HG02759 (cell line): Measurements from ENCODE around the gene CEMIP2.
"Not testable (repeated sequence)": the region's sequence is repeated elsewhere in the genome, so short reads cannot be mapped to it uniquely, and the experiment has no call there.

ENCODE experiments used
- ATAC-seq: cut with Tn5 transposase; IDR thresholded peaks from one replicate; pipeline ENCODE4 v1.9.1; 2021; ENCODE audit warnings: mild to moderate bottlenecking, moderate library complexity; ENCODE audit not compliant: unreplicated experiment

CEMIP2 gene, protein sequence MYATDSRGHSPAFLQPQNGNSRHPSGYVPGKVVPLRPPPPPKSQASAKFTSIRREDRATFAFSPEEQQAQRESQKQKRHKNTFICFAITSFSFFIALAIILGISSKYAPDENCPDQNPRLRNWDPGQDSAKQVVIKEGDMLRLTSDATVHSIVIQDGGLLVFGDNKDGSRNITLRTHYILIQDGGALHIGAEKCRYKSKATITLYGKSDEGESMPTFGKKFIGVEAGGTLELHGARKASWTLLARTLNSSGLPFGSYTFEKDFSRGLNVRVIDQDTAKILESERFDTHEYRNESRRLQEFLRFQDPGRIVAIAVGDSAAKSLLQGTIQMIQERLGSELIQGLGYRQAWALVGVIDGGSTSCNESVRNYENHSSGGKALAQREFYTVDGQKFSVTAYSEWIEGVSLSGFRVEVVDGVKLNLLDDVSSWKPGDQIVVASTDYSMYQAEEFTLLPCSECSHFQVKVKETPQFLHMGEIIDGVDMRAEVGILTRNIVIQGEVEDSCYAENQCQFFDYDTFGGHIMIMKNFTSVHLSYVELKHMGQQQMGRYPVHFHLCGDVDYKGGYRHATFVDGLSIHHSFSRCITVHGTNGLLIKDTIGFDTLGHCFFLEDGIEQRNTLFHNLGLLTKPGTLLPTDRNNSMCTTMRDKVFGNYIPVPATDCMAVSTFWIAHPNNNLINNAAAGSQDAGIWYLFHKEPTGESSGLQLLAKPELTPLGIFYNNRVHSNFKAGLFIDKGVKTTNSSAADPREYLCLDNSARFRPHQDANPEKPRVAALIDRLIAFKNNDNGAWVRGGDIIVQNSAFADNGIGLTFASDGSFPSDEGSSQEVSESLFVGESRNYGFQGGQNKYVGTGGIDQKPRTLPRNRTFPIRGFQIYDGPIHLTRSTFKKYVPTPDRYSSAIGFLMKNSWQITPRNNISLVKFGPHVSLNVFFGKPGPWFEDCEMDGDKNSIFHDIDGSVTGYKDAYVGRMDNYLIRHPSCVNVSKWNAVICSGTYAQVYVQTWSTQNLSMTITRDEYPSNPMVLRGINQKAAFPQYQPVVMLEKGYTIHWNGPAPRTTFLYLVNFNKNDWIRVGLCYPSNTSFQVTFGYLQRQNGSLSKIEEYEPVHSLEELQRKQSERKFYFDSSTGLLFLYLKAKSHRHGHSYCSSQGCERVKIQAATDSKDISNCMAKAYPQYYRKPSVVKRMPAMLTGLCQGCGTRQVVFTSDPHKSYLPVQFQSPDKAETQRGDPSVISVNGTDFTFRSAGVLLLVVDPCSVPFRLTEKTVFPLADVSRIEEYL (N-terminal part only)

DNA sequence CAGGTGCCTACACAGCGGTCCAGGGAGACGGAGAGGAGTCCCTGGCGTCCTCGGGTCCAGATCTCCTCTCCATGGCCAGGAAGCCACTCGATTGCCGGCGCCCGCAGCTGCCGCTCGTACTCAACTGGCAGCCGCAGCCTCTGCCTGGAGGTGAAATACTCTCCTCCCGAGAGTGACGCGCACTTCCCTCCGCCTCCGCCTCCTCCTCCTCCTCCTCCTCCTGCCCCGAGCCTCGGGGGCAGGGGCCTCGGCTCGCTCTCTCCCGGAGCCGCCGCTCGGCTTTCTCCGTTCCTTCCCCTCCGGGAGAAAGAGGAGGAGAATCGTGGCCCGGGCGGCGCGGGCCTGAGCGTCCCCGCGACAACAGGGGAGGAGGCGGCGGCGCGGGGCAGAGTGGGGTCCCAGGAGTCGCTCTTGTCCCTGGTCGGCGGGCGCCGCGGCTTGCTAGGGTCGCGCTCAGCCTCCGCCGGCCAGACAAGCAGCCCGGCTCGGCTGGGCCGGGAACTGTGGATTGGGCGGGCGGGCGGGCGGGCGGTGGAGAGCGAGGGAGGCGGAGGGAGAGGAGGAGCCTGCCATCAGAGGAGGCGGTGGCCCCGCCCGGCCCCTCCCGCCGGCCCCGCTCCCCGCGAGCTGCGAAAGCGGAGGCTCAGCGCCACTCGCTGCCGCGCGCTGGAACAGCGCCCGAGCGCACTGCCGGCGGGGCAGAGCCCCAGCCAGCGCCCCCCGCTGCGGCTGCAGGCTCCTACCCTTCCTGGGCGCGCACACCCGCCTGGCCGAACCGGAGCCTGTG lies at the start of gene CEMIP2:
CEMIP2 (minus strand) TSS at position 126 of the 787 bp plus-strand sequence. CDS start 18,140 bp downstream, outside the sequence.
- ATAC-seq = peak; percentile 79

DNA sequence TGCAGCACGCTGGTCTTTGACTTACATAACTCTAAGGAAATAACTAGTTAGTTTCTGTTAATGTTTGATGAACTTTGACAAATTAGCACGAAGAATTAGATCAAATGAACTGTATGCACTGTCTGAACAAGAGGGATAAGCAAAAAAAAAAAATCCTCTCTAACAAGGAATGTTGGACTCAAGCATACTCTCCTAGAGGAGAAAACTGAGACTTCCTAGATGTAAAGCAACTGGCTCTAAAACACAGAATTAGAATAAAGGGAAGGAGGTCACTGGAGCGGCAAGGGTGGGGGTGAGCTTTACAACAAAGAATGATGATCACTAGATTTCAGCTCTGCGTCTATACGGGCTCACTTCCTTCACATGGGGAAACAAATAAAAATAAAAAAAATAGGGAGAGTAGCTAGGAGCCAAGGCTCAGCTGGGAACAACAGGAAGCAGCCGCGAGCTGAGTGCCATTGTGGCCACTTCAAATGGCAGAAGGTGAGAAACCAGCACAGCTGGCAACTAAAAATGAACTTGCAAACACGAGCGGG lies 48.7 kb upstream of the CEMIP2 start:
- ATAC-seq = no peak

DNA sequence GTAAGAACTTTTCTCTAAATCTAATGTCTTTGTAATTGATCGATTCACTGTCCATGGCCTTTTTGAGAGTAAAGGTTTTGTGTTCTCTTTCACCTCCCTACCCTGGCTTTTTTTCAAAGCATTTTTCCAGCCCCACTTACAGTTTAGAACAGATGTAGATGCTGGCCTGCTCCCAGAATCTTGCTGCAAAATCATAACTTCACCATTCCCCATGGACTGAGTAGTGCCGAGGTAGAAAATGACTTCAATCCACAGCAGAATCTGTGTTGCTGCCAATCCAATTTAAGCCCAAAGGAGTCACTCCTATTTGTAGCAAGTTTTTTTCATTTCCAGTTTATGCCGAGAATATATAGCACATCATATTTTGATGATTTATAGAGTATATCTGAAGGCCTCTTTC lies 46.5 kb upstream of the CEMIP2 start:
- no peak for ATAC-seq

DNA sequence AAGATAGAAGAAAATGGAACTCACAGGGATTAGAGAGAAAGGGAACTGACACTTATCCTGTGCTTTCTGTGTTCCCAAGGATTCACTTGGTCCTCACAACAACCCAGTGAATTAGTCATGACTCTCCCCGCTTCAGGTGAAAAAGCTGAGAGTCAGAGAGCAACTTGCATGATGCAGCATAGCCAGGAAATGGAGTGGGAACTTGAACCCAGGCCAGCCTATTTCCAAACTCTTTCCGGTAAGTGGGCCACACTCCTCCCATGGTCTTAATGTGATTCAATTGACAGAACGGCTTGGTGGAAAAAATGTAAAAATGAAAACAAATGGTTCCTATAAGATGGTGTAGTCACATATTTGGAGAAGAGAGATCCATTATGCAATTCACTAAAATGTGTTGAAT lies 45.9 kb upstream of the CEMIP2 start:
- ATAC-seq = no peak

DNA sequence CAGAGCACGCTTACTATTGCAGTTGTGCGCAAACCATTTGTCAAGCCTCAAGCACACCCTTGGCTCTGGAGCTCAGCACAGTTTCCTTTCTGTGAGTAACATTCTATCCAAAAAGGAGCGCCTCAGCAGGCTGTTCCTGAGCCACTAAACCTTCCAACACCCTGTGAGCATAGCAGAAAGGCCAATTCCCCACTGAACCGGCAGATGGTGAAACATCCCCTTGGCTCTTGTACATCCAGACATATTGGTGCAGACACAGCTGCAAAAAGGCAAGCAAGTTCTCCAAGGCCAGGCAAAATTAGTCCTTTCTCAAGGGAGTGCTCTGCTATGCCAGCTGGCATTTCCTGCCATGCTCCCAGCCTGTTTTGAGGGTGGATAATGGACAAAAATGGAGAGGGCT lies 44.1 kb upstream of the CEMIP2 start:
- no peak for ATAC-seq

DNA sequence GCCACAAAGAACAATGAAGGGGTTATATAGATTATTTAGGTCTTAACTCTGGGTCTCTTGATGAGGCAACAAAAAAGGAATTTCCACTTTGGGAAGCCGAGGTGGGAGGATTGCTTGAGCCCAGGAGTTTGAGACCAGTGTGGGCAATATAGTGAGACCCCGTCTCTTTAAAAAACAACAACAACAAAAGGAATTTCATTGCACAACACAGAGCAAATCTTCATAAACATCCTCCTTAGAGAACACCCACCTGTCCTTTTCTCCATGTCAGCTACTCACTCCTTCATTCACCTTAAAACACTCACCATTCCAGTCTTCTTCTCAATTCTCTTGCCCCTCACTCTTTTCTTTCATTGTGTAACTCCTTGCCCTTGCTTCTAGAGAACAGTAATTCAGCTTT lies 39.8 kb upstream of the CEMIP2 start:
- ATAC-seq = no peak

DNA sequence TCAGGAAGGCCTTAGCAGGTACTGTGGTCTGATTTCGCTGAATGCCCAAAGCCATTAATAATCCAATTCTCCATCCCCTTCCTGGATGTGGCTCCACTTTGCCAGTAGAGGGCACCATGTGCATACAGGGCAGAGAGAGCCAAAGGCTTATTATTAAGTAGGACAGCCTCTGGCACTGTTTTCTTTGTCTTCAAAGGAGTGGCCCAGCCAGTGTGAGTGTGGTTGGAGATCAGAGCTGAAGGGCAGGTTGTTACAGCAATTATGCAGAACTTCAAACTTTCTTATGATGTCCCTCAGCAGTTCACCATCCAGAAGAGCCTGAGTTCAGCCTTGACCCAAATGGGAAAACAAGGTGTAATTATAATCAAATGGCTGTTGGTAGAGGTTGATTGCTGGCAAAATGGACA lies 38.6 kb upstream of the CEMIP2 start:
- peak; percentile 98 for ATAC-seq

DNA sequence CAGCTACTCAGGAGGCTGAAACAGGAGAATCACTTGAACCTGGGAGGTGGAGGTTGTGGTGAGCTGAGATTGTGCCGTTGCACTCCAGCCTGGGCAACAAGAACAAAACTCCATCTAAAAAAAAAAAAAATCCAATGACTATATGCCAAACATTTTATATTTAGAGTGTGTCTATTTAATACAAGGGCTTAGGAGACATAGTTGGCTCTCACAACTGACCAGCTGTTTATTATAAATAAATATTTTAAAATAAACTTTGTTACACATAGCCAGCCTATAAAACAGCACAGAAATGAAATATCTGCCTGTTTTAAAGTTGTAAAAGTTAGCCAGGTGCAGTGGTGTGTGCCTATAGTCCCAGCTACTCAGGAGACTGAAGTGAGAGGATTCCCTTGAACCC lies 36.8 kb upstream of the CEMIP2 start:
- not testable (repeated sequence) for ATAC-seq

DNA sequence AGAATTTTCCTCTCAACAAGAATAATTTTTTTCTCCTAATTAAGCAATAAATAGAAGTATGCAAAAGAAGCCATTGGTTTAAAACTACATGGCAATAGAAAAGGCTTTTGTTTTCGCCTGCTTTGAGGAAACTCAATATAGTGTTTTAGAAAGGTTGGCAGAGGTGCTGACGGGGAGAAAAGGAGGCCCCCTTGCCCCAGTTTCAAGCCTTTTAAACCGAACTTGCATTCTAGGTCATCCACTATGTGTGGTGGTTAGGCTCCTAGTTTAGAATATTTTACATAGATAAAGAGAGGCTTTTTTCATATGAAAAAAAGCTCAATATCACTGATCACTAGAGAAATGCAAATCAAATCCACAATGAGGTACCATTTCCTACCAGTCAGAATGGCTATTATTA lies 33.5 kb upstream of the CEMIP2 start:
- no peak for ATAC-seq

DNA sequence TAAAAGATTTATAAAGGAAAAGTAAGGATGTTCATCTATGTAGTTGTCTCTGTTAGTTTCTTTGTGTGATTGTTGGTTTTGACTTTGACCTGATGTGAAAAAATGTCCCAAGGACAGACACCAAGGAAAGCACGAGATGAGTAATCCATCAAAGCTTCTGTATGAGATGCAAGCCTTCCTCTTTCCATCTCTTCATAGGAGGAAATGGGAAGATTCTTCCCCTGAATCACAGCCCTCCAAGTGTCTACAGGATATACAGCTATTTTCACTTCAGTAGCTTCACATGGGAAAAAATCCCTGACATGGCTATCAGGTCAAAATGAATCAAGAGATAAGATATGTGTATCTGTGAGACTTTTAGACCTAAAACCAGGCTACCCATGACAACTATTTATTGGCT lies 29.0 kb upstream of the CEMIP2 start:
- no peak for ATAC-seq

DNA sequence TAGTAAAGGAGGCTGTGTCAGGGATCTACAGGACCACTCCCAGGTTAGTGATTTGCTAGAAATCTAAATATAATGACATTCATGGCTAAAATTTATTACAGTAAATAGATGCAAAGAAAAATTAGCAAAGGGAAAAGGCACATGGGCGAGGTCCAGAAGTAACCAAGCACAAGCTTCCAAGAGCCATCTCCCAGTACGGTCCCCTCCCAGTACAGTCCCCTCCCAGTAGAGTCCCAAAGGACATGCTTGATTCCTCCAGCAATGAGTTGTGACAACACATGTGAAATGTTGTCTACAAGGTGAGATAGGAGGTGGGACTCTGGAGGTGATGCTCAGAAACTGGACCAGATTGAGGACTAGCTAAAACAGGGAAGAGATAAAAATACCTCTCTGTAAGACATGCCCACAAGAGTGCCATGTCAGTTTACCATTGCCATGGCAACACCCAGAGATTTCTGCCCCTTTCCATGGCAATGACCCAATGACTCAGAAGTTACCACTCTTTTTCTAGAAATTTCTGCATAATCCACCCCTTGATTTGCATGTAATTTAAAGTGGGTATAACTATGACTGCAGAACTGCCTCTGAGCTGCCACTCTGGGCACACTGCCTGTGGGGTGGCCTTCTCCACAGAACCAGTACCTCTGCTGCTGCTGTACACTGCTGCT lies 27.9 kb upstream of the CEMIP2 start:
- ATAC-seq = no peak

DNA sequence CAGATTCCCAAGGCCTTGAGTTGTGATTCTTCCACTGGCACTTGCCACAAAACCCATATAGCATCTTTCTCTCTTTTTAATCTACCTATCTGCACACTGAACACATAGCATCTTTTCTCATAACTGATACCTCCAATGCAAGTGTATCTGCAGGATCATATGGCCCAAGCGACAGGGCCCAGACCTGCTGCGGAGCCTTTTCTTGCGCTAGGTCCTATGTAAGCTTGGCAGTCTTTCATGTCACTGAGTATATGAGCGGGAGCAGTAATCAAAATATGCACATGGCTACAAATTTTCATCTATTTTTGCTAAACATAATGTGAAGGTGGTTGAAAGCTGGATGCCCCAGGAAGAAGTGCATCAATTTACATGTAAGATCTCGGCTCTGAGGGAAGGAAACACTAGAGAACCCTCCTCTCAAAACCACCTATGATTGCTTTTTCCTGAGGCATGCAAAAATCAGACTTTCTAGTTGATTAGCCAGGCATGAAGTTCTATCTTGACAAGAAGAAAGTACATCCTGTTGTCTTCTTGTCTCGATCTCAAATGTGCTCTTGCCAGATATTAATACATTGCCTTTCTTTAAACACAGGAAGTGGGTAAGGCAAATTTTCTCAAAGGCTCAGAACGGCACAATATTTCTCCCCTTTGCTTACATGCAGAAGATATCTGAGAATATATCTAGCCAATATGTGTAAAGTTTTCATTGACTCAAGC lies 26.9 kb upstream of the CEMIP2 start:
- ATAC-seq = peak; percentile 86

DNA sequence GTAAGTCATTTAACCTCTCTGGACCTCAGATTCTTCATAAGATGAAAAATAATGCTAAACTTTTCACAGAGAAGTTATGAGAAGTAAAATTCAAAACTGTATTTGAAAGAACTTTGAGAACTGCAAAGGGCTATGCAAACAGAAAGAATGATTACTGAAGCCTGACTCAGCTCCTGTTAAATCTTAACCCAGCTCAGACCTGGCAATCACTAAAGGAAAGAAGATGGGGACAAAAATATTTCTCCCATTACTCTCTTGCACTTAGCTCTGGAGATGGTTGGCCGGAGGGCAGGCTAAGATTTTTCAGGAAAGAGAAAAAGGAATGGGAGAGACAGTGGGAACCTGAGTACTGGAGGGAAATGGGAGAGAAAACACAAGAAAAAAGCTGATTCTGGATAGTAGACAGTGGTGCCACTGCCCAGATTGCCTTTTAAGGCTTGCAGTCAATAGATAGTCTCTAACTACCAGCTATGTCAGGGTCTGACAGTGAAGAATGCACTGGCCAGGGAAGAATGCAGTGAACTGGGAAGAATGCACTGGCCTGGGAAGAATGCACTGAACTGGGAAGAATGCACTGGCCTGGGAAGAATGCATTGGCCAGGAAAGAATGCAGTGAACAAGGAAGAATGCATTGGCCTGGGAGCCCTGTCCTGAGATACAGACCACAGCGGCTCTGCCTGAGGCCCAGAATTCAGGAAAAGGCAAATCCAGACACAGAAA lies 25.2 kb upstream of the CEMIP2 start:
- peak; percentile 43 for ATAC-seq

DNA sequence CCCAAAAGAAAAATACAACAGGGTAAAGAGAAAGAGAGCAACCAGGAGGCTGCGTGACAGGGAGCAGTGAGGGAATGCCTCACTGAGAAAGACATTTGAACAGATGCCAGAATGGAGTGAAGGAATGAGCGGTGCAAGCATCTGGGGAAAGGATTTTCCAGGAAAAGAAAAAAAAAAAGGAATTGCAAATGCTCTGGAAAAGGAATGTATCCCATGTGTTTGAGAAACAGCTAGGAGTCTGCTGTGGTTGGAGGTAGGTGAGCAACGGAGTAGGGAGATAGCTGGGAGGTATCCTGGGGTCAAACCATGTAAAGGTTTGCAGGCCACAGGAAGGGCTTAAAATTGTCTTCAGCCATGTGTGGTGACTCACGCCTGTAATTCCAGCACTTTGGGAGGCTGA lies 23.6 kb upstream of the CEMIP2 start:
- ATAC-seq = no peak

DNA sequence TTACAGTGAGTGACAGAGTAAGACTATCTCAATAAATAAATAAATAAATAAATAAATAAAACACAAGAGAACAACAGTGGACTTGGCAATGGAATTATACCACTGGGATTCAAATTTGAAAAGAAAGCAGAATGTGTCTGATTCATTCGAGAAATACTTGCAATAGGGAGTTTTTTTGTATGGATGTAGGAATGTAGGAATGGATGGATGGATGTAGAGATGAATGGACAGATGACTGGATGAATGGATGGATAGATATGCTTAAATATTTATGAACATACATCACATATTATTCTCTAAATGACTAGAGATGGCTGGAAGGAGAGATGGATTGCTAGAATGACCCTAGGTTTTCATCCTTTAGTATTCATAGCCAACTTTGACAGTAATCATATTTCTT lies 22.0 kb upstream of the CEMIP2 start:
- no peak for ATAC-seq

DNA sequence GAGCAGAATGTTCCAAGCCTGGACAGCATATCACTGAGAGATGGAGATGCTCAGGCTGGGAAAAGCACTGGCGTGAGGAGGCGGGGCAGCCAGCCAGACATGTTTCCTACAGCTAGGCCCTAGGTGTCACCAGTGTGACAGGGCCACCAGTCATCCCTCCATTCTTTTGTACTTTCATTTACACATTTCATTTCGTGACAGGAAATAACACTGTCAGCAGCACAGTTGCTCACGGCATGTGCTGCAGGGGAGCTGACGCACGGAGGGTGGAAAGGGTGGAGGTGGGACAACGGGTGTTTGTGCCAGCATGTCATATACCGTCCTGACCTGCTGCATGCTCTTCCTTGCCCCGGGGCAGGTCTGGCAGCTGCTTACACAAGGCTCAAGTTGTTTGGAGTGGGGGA lies 14.8 kb upstream of the CEMIP2 start:
- peak; percentile 85 for ATAC-seq

DNA sequence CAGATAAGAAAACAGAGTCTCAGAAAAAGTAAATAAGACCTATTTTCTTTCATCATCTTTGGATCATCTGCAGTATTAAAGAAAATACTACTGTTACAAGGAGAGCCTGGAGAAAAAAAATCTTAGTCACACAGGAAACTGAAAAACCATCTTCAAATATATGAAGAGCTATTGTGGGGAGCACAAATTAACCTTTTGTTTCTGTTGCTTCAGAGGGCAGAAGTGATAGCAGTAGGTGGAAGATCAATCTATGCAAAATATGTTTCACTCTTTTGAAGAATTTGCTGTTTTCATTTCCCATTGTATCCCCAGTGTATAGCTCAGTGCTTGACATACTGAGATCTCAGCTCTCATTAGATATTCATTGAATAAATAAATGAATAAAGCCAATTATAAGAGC lies 13.1 kb upstream of the CEMIP2 start:
- ATAC-seq = peak; percentile 55

DNA sequence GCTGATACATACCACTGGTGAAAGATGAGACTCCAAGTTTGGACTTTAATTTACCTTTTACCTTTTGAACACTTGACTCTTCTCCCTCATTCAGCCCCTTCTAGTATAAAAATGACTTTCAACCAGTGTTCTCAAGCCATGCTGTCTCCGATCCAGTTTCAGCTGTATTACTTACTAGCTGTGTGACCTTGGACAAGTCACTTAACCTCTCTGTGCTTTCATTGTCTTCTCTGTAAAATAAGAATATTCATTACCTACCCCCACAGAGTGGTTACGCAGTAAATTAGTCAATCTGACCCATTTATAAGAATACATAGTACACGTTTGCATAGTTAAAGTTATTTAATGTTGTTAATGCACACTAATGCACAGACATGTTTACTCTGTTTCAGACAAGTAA lies 12.6 kb upstream of the CEMIP2 start:
- ATAC-seq = no peak
